NCI-H1694 treated with DMSO at 0.1 percent for 48 hours (cell line): ENCODE results near the gene TMPRSS9.
"Not testable (repeated sequence)": the region's sequence is repeated elsewhere in the genome, so short reads cannot be mapped to it uniquely, and the experiment has no call there.

Source experiments
- DNase-seq: peaks from one replicate; lab custom pipeline; 2025; lab: John Stamatoyannopoulos, UW

TMPRSS9 gene

DNA sequence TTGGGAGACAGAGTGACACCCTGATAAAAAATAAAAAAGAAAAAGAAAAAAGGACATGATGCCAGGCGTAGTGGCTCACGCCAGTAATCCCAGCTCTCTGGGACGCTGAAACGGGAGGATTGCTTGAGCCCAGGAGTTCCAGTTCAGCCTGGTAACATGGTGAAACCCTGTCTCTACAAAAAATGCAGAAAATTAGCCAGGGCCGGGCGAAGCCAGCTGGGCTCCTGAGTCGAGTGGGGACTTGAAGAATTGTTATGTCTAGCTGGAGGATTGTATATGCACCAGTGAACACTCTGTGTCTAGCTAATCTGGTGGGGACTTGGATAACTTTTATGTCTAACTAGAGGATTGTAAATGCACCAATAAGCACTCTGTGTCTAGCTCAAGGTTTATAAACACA is 32.3 kb downstream of the TMPRSS9 start:
- DNase-seq, result no peak

DNA sequence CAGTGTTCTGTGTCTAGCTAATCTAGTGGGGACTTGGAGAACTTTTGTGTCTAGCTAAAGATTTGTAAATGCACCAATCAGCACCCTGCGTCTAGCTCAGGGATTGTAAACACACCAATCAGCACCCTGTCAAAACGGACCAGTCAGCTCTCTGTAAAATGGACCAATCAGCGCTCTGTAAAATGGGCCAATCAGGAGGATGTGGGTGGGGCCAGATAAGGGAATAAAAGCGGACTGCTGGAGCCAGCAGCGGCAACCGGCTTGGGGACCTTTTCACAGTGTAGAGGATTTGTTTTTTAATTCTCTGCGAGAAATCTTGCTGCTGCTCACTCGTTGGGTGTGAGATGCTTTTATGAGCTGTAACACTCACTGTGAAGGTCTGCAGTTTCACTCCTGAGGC is 32.8 kb downstream of the TMPRSS9 start:
- not testable (repeated sequence) for DNase-seq

DNA sequence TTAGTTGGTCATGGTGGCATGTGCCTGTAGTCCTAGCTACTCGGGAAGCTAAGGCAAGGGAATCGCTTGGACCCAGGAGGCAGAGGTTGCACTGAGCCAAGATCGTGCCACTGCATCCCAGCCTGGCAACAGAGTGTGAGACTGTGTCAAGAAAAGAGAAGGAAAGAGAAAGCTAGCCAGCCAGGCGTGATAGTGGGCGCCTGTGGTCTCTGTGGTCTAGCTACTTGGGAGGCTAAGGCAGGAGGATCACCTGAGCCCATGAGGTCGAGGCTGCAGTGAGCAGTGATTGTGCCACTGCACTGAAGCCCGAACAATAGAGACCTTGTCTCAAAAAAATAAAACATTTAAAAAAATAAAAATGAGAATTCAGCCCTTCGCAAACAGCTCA is 34.0 kb downstream of the TMPRSS9 start:
- DNase-seq, result no peak

DNA sequence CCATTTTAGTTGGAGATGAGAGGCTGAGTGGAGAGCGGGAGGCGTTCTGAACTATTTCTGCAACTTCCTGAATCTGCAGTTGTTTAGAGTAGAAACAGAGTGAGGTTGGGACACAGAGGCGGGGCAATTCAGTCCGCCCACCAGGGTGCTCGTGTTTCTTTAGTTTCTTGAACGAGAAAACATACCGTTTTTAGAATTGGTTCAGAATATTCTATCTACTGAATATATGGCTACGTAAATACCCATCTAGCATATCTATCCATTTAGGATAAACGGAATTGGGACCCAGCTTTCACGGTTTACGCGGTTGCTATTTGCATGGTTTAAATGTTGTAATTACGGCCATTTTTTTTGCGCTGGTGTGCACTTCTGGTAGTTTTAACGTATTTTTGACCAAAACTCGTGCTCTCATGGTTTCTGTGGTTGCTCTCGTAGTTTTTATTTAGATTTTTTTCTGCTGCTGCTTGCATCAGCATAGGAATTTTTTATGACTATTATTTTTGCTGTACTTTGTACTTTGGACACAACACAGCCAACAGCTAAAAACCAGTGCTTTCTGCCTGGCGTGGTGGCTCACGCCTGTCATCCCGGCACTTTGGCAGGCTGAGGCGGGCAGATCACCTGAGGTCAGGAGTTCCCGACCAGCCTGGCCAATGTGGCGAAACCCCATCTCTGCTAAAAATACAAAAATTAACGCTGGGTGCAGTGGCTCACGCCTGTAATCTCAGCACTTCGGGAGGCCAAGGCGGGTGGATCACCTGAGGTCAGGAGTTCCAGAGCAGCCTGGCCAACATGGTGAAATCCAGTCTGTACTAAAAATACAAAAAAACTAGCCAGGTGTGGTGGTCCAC is 34.6 kb downstream of the TMPRSS9 start:
- DNase-seq, result no peak

- not testable (repeated sequence) for DNase-seq
Measured at GRCh38 chr19:2395293-2395829, 35.3 kb downstream of the TMPRSS9 start.

DNA sequence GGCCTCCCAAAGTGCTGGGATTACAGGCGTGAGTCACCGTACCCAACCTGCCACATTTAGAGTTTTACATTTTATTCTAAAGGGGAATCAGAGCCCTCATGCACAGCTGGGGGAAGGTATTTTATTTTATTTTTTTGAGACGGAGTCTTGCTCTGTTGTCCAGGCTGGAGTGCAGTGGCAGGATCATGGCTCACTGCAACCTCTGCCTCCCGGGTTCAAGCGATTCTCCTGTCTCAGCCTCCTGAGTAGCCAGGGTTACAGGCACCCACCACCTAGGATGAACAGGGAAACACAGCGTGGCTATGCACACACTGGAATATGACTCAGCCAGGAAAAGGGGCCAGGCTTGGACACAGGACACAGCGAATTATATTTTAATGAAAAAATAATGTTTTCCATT is 37.1 kb downstream of the TMPRSS9 start:
- DNase-seq, result not testable (repeated sequence)

GRCh38 chr19:2398735-2399305 is 38.8 kb downstream of the TMPRSS9 start:
- no peak for DNase-seq

DNA sequence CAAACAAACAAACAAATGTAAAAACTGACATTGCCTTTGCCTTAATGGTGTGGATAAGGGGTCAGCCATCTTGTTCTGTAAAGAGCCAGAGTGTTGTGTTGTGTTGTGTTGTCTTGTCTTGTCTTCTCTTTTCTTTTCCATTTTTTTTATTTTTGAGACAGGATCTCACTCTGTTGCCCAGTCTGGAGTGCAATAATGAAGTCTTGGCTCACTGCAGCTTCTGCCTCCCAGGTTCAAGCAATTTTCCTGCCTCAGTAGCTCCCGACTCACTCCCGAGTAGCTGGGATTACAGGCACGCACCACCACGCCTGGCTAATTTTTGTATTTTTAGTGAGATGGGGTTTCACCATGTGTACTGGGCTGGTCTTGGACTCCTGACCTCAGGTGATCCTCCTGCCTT is 39.5 kb downstream of the TMPRSS9 start:
- no peak for DNase-seq

GRCh38 chr19:2408247-2408646 is 48.2 kb downstream of the TMPRSS9 start:
- DNase-seq, result no peak

- no peak for DNase-seq
Measured at GRCh38 chr19:2409352-2409912, 49.4 kb downstream of the TMPRSS9 start.

DNA sequence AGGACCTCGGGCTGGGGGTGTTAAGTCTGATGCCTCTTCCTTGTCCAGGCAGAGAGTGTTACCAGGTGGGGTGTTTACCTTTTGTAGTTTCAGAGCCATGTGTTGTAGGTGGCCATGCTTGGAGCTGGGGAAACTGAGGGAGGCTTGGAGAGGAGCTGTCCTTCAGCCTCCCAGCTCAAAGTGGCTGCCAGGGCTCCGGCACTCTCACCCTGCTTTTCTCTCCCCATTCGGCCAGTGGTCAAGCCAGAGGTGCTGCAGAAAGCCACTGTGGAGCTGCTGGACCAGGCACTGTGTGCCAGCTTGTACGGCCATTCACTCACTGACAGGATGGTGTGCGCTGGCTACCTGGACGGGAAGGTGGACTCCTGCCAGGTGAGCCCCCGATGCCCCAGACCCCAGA is 50.0 kb downstream of the TMPRSS9 start:
- DNase-seq, result no peak

GRCh38 chr19:2411709-2412108 is 51.6 kb downstream of the TMPRSS9 start:
- DNase-seq, result no peak

DNA sequence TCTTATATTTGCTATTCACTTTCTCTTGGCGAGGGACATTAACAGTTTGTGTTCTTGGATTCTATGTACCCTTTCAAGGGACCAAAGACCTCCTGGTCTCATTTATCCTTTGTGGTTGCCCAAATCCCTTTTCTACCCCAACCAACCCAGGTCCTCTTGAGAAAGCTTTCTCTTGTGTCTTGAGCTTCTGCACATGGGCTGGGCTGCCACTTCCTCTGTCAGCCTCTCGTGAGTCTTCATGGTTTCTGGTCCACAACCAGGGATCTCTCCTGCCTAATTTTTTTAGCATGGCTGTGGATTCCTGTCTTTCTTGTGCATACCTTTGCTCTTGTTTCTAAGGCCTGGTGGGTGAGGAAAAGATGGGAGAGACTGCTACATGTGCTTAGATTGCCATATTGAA is 52.4 kb downstream of the TMPRSS9 start:
- no peak for DNase-seq

DNA sequence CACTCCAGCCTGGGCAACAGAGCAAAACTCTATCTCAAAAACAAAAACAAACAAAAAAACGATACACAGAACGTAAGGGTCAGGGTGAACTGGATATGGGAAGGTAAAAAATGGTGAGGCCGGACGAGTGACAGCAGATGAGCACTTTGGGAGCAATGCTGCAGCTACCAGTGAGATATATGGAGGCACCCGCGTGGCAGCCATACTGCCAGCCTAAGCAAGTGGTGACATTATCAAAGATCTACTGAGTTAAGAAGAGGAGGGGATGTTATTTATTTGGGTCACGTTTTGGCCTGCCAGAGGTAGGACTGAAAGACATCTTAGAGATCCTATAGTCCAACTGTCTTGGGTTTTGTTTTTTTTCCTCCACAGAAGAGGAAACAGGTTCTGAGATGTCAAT is 53.1 kb downstream of the TMPRSS9 start:
- no peak for DNase-seq

DNA sequence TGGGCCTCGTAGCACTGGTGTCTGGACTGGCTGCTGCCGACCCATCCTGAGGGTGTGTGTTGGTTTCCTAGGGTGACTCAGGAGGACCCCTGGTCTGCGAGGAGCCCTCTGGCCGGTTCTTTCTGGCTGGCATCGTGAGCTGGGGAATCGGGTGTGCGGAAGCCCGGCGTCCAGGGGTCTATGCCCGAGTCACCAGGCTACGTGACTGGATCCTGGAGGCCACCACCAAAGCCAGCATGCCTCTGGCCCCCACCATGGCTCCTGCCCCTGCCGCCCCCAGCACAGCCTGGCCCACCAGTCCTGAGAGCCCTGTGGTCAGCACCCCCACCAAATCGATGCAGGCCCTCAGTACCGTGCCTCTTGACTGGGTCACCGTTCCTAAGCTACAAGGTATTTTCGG is 53.6 kb downstream of the TMPRSS9 start:
- DNase-seq, result no peak

DNA sequence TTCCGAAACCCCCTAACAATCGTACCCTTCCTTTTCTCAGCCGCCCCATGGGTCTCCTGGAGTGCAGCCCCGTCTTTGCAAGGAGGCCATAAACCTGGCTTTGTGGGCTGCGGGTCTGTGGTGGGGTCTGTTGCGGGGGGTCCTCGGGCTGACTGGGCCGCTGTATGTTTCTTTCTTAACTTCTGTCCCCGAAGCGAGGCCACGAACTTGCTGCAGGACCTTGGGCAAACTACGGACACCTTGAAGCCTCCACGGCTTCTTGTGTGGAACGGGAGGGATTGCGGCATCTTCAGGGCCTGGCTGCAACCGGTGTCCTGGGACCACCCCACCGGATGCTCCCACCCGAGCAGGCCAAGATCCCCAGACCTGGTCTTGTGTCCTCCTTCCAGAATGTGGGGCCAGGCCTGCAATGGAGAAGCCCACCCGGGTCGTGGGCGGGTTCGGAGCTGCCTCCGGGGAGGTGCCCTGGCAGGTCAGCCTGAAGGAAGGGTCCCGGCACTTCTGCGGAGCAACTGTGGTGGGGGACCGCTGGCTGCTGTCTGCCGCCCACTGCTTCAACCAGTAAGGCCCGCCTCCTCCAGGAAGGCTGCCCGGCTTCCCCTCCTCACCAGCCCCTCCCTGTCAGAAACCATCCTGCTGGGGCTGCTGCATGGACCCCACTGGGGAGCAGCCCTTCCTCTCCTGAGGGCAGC is 55.4 kb downstream of the TMPRSS9 start:
- no peak for DNase-seq

DNA sequence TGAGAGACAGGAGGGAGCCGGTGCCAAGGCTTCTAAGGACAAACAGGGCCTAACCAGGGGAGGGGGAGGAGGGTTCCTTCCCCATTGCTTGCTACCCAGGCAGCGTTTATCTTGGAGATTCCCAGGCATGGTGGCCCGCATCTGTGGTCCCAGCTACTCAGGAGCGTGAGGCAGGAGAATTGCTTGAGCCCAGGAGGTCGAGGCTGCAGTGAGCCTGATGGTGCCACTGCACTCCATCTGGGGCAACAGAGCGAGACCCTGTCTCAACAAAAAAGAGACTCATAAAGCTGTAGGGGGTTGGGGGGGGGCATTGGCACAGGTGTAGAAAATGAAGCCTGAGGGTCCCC is 55.9 kb downstream of the TMPRSS9 start:
- DNase-seq, result no peak

- no peak for DNase-seq
Measured at GRCh38 chr19:2416321-2417097, 56.4 kb downstream of the TMPRSS9 start.

GRCh38 chr19:2417436-2417835 is 57.4 kb downstream of the TMPRSS9 start:
- not testable (repeated sequence) for DNase-seq

GRCh38 chr19:2417881-2418406 is 57.9 kb downstream of the TMPRSS9 start:
- DNase-seq, result no peak

DNA sequence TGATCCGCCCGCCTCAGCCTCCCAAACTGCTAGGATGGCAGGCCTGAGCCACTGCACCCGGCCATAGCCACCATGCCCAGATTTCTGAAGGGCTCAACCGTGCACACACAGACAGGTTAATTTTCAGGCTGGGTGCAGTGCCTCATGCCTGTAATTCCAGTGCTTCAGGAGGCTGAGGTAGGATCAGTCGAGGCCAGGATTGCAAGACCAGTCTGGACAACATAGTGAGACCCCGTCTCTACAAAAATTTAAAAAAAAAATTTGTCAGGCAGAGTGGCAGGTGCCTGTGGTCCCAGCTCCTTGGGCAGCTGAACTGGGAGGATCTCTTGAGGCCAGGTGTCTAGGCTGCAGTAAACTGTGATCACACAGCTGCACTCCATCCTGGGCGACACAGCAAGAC is 59.7 kb downstream of the TMPRSS9 start:
- no peak for DNase-seq

- DNase-seq, result no peak
Measured at GRCh38 chr19:2420490-2420889, 60.4 kb downstream of the TMPRSS9 start.
